Loucy (cell line): ENCODE results near the gene ERC1.

ENCODE experiments used
- H2AFZ ChIP-seq: fragments of 200-600 bp; sonication (generic); 2 replicates; pipeline ENCODE4 v1.6.0; 2016; ENCODE audit warnings: antibody characterized with exemption, mild to moderate bottlenecking, low read length, moderate library complexity
- H3F3A ChIP-seq: fragments of 200-600 bp; 2 replicates; pipeline ENCODE4 v1.6.0; 2016; ENCODE audit warnings: antibody characterized with exemption, low read depth, mild to moderate bottlenecking
- H3K27me3 ChIP-seq: fragments of 200-600 bp; sonication (generic); 2 replicates; pipeline ENCODE4 v1.6.1; 2014; ENCODE audit warnings: low read length, mild to moderate bottlenecking; ENCODE audit not compliant: insufficient read depth, poor library complexity, severe bottlenecking
- H3K36me3 ChIP-seq: fragments of 200-600 bp; sonication (generic); 2 replicates; pipeline ENCODE4 v1.6.1; 2016; ENCODE audit warnings: low read length; ENCODE audit not compliant: insufficient read depth
- H3K4me1 ChIP-seq: fragments of 200-600 bp; sonication (generic); 2 replicates; pipeline ENCODE4 v1.5.1; 2014; ENCODE audit warnings: low read length, mild to moderate bottlenecking; ENCODE audit not compliant: insufficient read depth, poor library complexity, severe bottlenecking
- H3K4me2 ChIP-seq: fragments of 200-600 bp; sonication (generic); 2 replicates; pipeline ENCODE4 v1.6.0; 2014; ENCODE audit warnings: antibody characterized with exemption, low read length, low read depth, mild to moderate bottlenecking; ENCODE audit not compliant: poor library complexity, severe bottlenecking
- H3K4me3 ChIP-seq: fragments of 200-600 bp; sonication (generic); 2 replicates; pipeline ENCODE4 v1.5.1; 2014; ENCODE audit warnings: low read length, mild to moderate bottlenecking, mixed read lengths; ENCODE audit not compliant: poor library complexity, severe bottlenecking
- H3K79me2 ChIP-seq: fragments of 200-600 bp; sonication (generic); 2 replicates; pipeline ENCODE4 v1.6.1; 2014; ENCODE audit warnings: low read length; ENCODE audit not compliant: insufficient read depth
- H3K9ac ChIP-seq: fragments of 200-600 bp; sonication (generic); 2 replicates; pipeline ENCODE4 v1.6.0; 2014; ENCODE audit warnings: mild to moderate bottlenecking, low read depth, low read length, moderate library complexity; ENCODE audit not compliant: poor library complexity, severe bottlenecking
- H3K9me2 ChIP-seq: fragments of 200-600 bp; sonication (generic); replicated peaks from 2 replicates; pipeline ENCODE4 v1.6.1; 2016; ENCODE audit warnings: low read depth, low read length, mixed read lengths
- H3K9me3 ChIP-seq: fragments of 200-600 bp; sonication (generic); 2 replicates; pipeline ENCODE4 v1.6.1; 2014; ENCODE audit warnings: mild to moderate bottlenecking, antibody characterized with exemption, low read length, low read depth; ENCODE audit not compliant: insufficient read depth
- H4K20me1 ChIP-seq: fragments of 200-600 bp; sonication (generic); 2 replicates; pipeline ENCODE4 v1.6.0; 2014; ENCODE audit warnings: antibody characterized with exemption, low read length, mild to moderate bottlenecking; ENCODE audit not compliant: insufficient read depth, poor library complexity, severe bottlenecking
- CTCF ChIP-seq: fragments of 200-600 bp; sonication (generic); conservative IDR thresholded peaks from 2 replicates; pipeline ENCODE4 v1.5.1; 2014; ENCODE audit warnings: mild to moderate bottlenecking, antibody characterized with exemption, low read length
- EZH2phosphoT487 ChIP-seq: fragments of 200-600 bp; IDR thresholded peaks from 2 replicates; pipeline ENCODE4 v1.6.1; 2018; ENCODE audit warnings: antibody characterized with exemption, mild to moderate bottlenecking, moderate library complexity, borderline replicate concordance

ERC1 gene

GRCh38 chr12:1030779-1031178, 39.8 kb downstream of the ERC1 start:
- H3K9me3 ChIP-seq, result no peaks in the 10 kb centered on the region
- H3F3A ChIP-seq, result no peaks in the 10 kb centered on the region
- no peak overlapping the region for H3K9ac ChIP-seq
- H3K4me1 ChIP-seq, result no peaks in the 10 kb centered on the region
- H3K36me3 ChIP-seq, result peaks cover 31% of the 10 kb centered on the region; the same call in 1 of the 2 replicates
- H3K4me2 ChIP-seq, result no peak overlapping the region
- H3K79me2 ChIP-seq, result peaks cover 4% of the 10 kb centered on the region; the same call in 1 of the 2 replicates
- no peaks in the 10 kb centered on the region for H4K20me1 ChIP-seq
- no peak overlapping the region for H2AFZ ChIP-seq
- H3K27me3 ChIP-seq, result no peaks in the 10 kb centered on the region
- TF ChIP-seq EZH2phosphoT487, result no peak
- TF ChIP-seq CTCF, result no peak
- H3K4me3 ChIP-seq, result no peak overlapping the region
- no peaks in the 10 kb centered on the region for H3K9me2 ChIP-seq

- H3K27me3 ChIP-seq, result no peaks in the 10 kb centered on the region
- no peaks in the 10 kb centered on the region for H3K4me1 ChIP-seq
- H3K9ac ChIP-seq, result no peak overlapping the region
- no peaks in the 10 kb centered on the region for H4K20me1 ChIP-seq
- H3K4me3 ChIP-seq, result no peak overlapping the region
- H3K4me2 ChIP-seq, result no peak overlapping the region
- peaks cover 4% of the 10 kb centered on the region; the same call in 1 of the 2 replicates for H3K79me2 ChIP-seq
- TF ChIP-seq EZH2phosphoT487 (no peak), CTCF (no peak)
- no peaks in the 10 kb centered on the region for H3K9me2 ChIP-seq
- H2AFZ ChIP-seq, result no peak overlapping the region
- H3K36me3 ChIP-seq, result peaks cover 14% of the 10 kb centered on the region; the same call in 1 of the 2 replicates
- no peaks in the 10 kb centered on the region for H3F3A ChIP-seq
- H3K9me3 ChIP-seq, result no peaks in the 10 kb centered on the region
Measured at GRCh38 chr12:1034243-1034642, 43.2 kb downstream of the ERC1 start.

GRCh38 chr12:1034751-1035457, 43.9 kb downstream of the ERC1 start:
- TF ChIP-seq CTCF (no peak), EZH2phosphoT487 (no peak)
- H3K79me2 ChIP-seq, result peaks cover 4% of the 10 kb centered on the region; the same call in 1 of the 2 replicates

More at GRCh38 chr12:1034751-1035457, 43.9 kb downstream of the ERC1 start:
- Histone ChIP-seq H4K20me1 (no peaks in the 10 kb centered on the region), H2AFZ (no peak overlapping the region), H3K27me3 (no peaks in the 10 kb centered on the region), H3K4me2 (no peak overlapping the region), H3K9ac (no peak overlapping the region), H3K9me3 (no peaks in the 10 kb centered on the region), H3F3A (no peaks in the 10 kb centered on the region), H3K4me1 (no peaks in the 10 kb centered on the region), H3K36me3 (peaks cover 10% of the 10 kb centered on the region; the same call in 1 of the 2 replicates), H3K9me2 (no peaks in the 10 kb centered on the region), H3K4me3 (no peak overlapping the region)
